SK-N-SH (cell line): ENCODE results near the gene RCOR3. TPM values are rescaled to one million over a fixed set of nuclear protein-coding genes. Genes with fewer than 3 reads are reported as not detected.

ENCODE experiments used
- CTCF ChIA-PET: fragments of 300-600, 350-600 bp; formaldehyde crosslinking; extraction: SDS; loops from one replicate; lab custom pipeline; 2021; lab: Yijun Ruan, JAX
- POLR2A ChIA-PET: fragments of 350-600 bp; sonication (Branson Sonifier 250); formaldehyde crosslinking; extraction: SDS; loops from one replicate; lab custom pipeline; 2020; ENCODE audit warnings: antibody characterized with exemption, inconsistent platforms; lab: Yijun Ruan, JAX
- DNase-seq: peaks from one replicate; pipeline ENCODE4 v3.0.0; 2012
- H2AFZ ChIP-seq: fragments of 200-600 bp; sonication (generic); 2 replicates; pipeline ENCODE4 v1.8.1; 2016; ENCODE audit warnings: antibody characterized with exemption, mild to moderate bottlenecking, low read depth
- H3F3A ChIP-seq: fragments of 200-600 bp; sonication (generic); replicated peaks from 2 replicates; pipeline ENCODE3; 2016; ENCODE audit warnings: antibody characterized with exemption, mild to moderate bottlenecking; ENCODE audit not compliant: insufficient read depth
- H3K27ac ChIP-seq, 2 experiments: fragments of 200-500 bp in 1 of 2; fragments of 200-600 bp in 1 of 2; sonication (Bioruptor generic) in 1 of 2; sonication (generic), shearing (Covaris generic) in 1 of 2; 2 replicates each; pipeline versions ENCODE4 v1.5.1 to v1.6.1; 2014 to 2016; ENCODE audit warnings: low read depth in 2 of 2, inconsistent platforms in 1 of 2, low read length in 1 of 2, mild to moderate bottlenecking in 1 of 2, mixed read lengths in 1 of 2
- H3K27me3 ChIP-seq: fragments of 200-600 bp; sonication (generic), shearing (Covaris generic); 2 replicates; pipeline ENCODE4 v1.6.1; 2016; ENCODE audit warnings: mixed run types; ENCODE audit not compliant: insufficient read depth
- H3K36me3 ChIP-seq, 2 experiments: fragments of 200-500 bp in 1 of 2; fragments of 200-600 bp in 1 of 2; sonication (Bioruptor generic) in 1 of 2; sonication (generic) in 1 of 2; replicated peaks in 1 of 2; 2 replicates each; pipeline versions ENCODE3 to v1.5.1; 2014 to 2016; ENCODE audit warnings: low read length in 1 of 2, mild to moderate bottlenecking in 1 of 2; ENCODE audit not compliant: insufficient read depth in 2 of 2, control insufficient read depth in 1 of 2
- H3K4me1 ChIP-seq, 2 experiments: fragments of 200-500 bp in 1 of 2; fragments of 200-600 bp in 1 of 2; sonication (Bioruptor generic) in 1 of 2; sonication (generic), shearing (Covaris generic) in 1 of 2; 2 replicates each; pipeline versions ENCODE4 v1.5.1 to v1.6.1; 2014 to 2016; ENCODE audit warnings: low read depth in 1 of 2, low read length in 1 of 2, mixed run types in 1 of 2; ENCODE audit not compliant: insufficient read depth in 2 of 2, control insufficient read depth in 1 of 2
- H3K4me2 ChIP-seq: fragments of 200-600 bp; sonication (generic), shearing (Covaris generic); 2 replicates; pipeline ENCODE4 v1.6.1; 2017; ENCODE audit warnings: mixed run types
- H3K4me3 ChIP-seq, 2 experiments: fragments of 200-500 bp in 1 of 2; fragments of 200-600 bp in 1 of 2; sonication (Bioruptor generic) in 1 of 2; sonication (generic), shearing (Covaris generic) in 1 of 2; 2 replicates each; pipeline versions ENCODE4 v1.5.1 to v1.8.1; 2014 to 2016; ENCODE audit warnings: low read depth in 2 of 2, inconsistent platforms in 1 of 2, low read length in 1 of 2, mild to moderate bottlenecking in 1 of 2, mixed read lengths in 1 of 2, moderate library complexity in 1 of 2
- H3K79me2 ChIP-seq: fragments of 200-600 bp; sonication (generic); 2 replicates; pipeline ENCODE4 v1.8.1; 2017; ENCODE audit warnings: mild to moderate bottlenecking; ENCODE audit not compliant: insufficient read depth
- H3K9ac ChIP-seq: fragments of 200-600 bp; sonication (generic); 2 replicates; pipeline ENCODE4 v1.6.1; 2017; ENCODE audit warnings: mixed run types
- H3K9me2 ChIP-seq: fragments of 200-600 bp; sonication (generic); 2 replicates; pipeline ENCODE4 v1.6.1; 2017; ENCODE audit warnings: mixed run types
- H3K9me3 ChIP-seq: fragments of 200-600 bp; sonication (generic); 2 replicates; pipeline ENCODE4 v1.6.1; 2017; ENCODE audit warnings: mixed run types, mild to moderate bottlenecking, moderate library complexity
- H4K20me1 ChIP-seq: fragments of 200-600 bp; sonication (generic); 2 replicates; pipeline ENCODE4 v1.6.1; 2017; ENCODE audit warnings: mild to moderate bottlenecking, mixed run types; ENCODE audit not compliant: insufficient read depth
- EZH2phosphoT487 ChIP-seq: fragments of 200-600 bp; sonication (generic); IDR thresholded peaks from 2 replicates; pipeline ENCODE4 v1.6.1; 2017; ENCODE audit warnings: low read depth, mixed run types, mild to moderate bottlenecking, antibody characterized with exemption, moderate library complexity, borderline replicate concordance
- FOSL2 ChIP-seq: IDR thresholded peaks from 2 replicates; pipeline ENCODE4 v1.4.0; 2012; ENCODE audit warnings: low read depth, mild to moderate bottlenecking, moderate library complexity, borderline replicate concordance
- FOXM1 ChIP-seq: IDR thresholded peaks from 2 replicates; pipeline ENCODE4 v1.4.0; 2012; ENCODE audit warnings: low read depth, mild to moderate bottlenecking
- JUND ChIP-seq: IDR thresholded peaks from 2 replicates; pipeline ENCODE4 v1.4.0; 2012
- MEF2A ChIP-seq: IDR thresholded peaks from 2 replicates; pipeline ENCODE4 v1.4.0; 2012; ENCODE audit warnings: low read depth, borderline replicate concordance
- MXI1 ChIP-seq: IDR thresholded peaks from 2 replicates; pipeline ENCODE4 v1.6.1; 2012; ENCODE audit warnings: mild to moderate bottlenecking, low read depth, low read length, improper control_type of control experiment
- RAD21 ChIP-seq: IDR thresholded peaks from 2 replicates; pipeline ENCODE4 v1.6.1; 2012; ENCODE audit warnings: mild to moderate bottlenecking, low read length
- RCOR1 ChIP-seq: fragments of 150-350 bp; IDR thresholded peaks from 2 replicates; pipeline ENCODE4 v1.6.1; 2017; ENCODE audit warnings: antibody characterized with exemption, low read length
- RFX5 ChIP-seq: IDR thresholded peaks from 2 replicates; pipeline ENCODE4 v1.6.1; 2012; ENCODE audit warnings: mild to moderate bottlenecking, improper control_type of control experiment, low read length
- SMC3 ChIP-seq: IDR thresholded peaks from 2 replicates; pipeline ENCODE4 v1.6.1; 2012; ENCODE audit warnings: low read depth, low read length, improper control_type of control experiment
- WGBS: methylation state at CpG from one replicate; pipeline ENCODE4 v1.1.6; 2017; ENCODE audit warnings: low lambda C conversion rate; 5-methylcytosine and 5-hydroxymethylcytosine counted together
- polyA plus RNA-seq, 3 experiments: library from polyadenylated mRNA; depleted of rRNA; stranded (reverse); fragments of >200 nt; gene quantifications; 2 replicates each; pipeline ENCODE4 v1.2.3, GENCODE V29; 2012
- TF ChIP-seq, protein P1 (sequence below): fragments of 150-350 bp; IDR thresholded peaks from 2 replicates; pipeline ENCODE4 v1.6.1; 2017; ENCODE audit warnings: antibody characterized with exemption, low read length, low read depth, borderline replicate concordance
- TF ChIP-seq, protein P2 (sequence below): IDR thresholded peaks from 2 replicates; pipeline ENCODE4 v1.4.0; 2012; ENCODE audit warnings: low read depth
- TF ChIP-seq, protein P3 (sequence below): IDR thresholded peaks from 2 replicates; pipeline ENCODE4 v1.4.0; 2012; ENCODE audit warnings: low read depth, borderline replicate concordance
- TF ChIP-seq, protein P4 (sequence below): fragments of 150-350 bp; IDR thresholded peaks from 2 replicates; pipeline ENCODE4 v1.6.1; 2016; ENCODE audit warnings: mild to moderate bottlenecking, low read depth, low read length

RCOR3 gene
- polyA plus RNA-seq, 1 of the 3 experiments (the other 2 are of a cell fraction) = 18.7 TPM

DNA sequence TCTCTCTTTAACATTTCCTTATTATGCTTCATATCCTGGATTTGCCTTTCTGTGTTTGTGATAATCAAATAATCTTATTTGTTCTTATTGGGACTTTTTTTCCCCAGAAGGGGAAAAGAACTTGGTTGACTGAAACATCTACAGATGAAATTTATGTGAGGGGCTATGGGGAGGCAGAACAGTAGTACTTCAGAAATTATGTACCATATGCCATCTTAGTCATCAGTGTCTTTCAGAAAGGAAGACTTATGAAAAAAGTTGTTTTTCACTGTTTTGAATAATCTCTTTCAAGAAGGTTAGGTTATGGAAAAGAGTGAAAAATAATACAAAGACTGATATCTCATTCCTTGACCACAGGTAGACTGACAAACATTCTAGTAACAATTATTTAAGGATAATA is 37.2 kb downstream of the RCOR3 start:
- CTCF ChIA-PET = interaction anchor here (0.9 to 1.5 kb wide), 2 partner anchors 27 to 100 kb away, joined by 3 to 8 read pairs; no protein-coding TSS in a partner anchor

DNA sequence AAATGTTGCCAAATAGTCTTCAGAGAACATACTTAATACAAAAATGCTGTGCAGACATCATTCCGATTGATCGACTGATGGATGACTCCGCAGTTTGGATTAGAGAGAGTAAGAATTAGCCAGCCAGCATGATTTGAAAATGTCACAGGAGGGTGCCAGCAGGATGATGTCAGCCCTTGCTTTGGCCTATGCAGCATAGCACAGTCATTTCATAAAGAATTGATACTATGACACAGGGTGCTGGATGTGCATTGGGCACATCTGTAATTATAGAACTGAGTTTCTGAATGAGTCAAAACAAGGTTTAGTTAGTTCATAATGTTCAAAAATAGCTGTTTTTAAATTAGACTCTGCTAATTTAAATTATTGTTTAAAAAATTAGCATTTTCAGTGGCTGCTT is 45.9 kb downstream of the RCOR3 start:
- H3K27me3 ChIP-seq = no peaks in the 10 kb centered on the region

More for the DNA sequence above, 37.2 kb downstream of the RCOR3 start:
- H3K4me1 ChIP-seq = no peaks in the 10 kb centered on the region
- no peak for TF ChIP-seq SMC3
- no peak for TF ChIP-seq RAD21
- TF ChIP-seq, protein P1, sequence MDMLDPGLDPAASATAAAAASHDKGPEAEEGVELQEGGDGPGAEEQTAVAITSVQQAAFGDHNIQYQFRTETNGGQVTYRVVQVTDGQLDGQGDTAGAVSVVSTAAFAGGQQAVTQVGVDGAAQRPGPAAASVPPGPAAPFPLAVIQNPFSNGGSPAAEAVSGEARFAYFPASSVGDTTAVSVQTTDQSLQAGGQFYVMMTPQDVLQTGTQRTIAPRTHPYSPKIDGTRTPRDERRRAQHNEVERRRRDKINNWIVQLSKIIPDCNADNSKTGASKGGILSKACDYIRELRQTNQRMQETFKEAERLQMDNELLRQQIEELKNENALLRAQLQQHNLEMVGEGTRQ = no peak
- no peak for TF ChIP-seq MEF2A
- TF ChIP-seq, protein P2, sequence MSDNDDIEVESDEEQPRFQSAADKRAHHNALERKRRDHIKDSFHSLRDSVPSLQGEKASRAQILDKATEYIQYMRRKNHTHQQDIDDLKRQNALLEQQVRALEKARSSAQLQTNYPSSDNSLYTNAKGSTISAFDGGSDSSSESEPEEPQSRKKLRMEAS = no peak
- TF ChIP-seq FOSL2 = no peak
- TF ChIP-seq, protein P3, sequence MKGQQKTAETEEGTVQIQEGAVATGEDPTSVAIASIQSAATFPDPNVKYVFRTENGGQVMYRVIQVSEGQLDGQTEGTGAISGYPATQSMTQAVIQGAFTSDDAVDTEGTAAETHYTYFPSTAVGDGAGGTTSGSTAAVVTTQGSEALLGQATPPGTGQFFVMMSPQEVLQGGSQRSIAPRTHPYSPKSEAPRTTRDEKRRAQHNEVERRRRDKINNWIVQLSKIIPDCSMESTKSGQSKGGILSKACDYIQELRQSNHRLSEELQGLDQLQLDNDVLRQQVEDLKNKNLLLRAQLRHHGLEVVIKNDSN = no peak
- TF ChIP-seq EZH2phosphoT487 = no peak
- TF ChIP-seq RCOR1 = no peak
- TF ChIP-seq MXI1 = no peak
- TF ChIP-seq, protein P4, sequence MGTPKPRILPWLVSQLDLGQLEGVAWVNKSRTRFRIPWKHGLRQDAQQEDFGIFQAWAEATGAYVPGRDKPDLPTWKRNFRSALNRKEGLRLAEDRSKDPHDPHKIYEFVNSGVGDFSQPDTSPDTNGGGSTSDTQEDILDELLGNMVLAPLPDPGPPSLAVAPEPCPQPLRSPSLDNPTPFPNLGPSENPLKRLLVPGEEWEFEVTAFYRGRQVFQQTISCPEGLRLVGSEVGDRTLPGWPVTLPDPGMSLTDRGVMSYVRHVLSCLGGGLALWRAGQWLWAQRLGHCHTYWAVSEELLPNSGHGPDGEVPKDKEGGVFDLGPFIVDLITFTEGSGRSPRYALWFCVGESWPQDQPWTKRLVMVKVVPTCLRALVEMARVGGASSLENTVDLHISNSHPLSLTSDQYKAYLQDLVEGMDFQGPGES = no peak
- POLR2A ChIA-PET = no interaction called here
- H4K20me1 ChIP-seq = no peaks in the 10 kb centered on the region
- peaks cover 73 to 74% of the 10 kb centered on the region in 2 experiments for H3K36me3 ChIP-seq
- H3K79me2 ChIP-seq = no peaks in the 10 kb centered on the region
- H3K4me3 ChIP-seq = no peak overlapping the region
- H2AFZ ChIP-seq = no peak overlapping the region
- H3F3A ChIP-seq = no peaks in the 10 kb centered on the region
- no peak for DNase-seq
- no peak overlapping the region for H3K27ac ChIP-seq
- no peaks in the 10 kb centered on the region for H3K9me3 ChIP-seq
- no peak overlapping the region for H3K9ac ChIP-seq
- no peak overlapping the region for H3K4me2 ChIP-seq
- no peaks in the 10 kb centered on the region for H3K9me2 ChIP-seq
- H3K27me3 ChIP-seq = no peaks in the 10 kb centered on the region

More for the DNA sequence above, 45.9 kb downstream of the RCOR3 start:
- no peaks in the 10 kb centered on the region for H3K9me3 ChIP-seq
- no peaks in the 10 kb centered on the region for H4K20me1 ChIP-seq
- 0 out of 2 replicates have a peak, but pooled peaks cover 3% of the 10 kb centered on the region for H3K79me2 ChIP-seq
- H3K4me3 ChIP-seq = no peak overlapping the region
- H3K36me3 ChIP-seq = peaks cover 68 to 75% of the 10 kb centered on the region in 2 experiments
- no peaks in the 10 kb centered on the region for H3K9me2 ChIP-seq
- peaks cover 15% of the 10 kb centered on the region for H3F3A ChIP-seq
- H3K4me2 ChIP-seq = no peak overlapping the region
- CTCF ChIA-PET = interaction anchor here (1.0 kb wide), 1 partner anchor 18 kb away, joined by 3 read pairs; no protein-coding TSS in a partner anchor
- H3K27ac ChIP-seq = no peak overlapping the region
- POLR2A ChIA-PET = no interaction called here
- no peak overlapping the region for H2AFZ ChIP-seq
- H3K4me1 ChIP-seq = peaks cover 0 to 9% of the 10 kb centered on the region in 2 experiments; a peak in 1 of 4 replicates
- DNase-seq = no peak
- 92% methylated on average over 3 of the region's 3 CpGs for WGBS
- H3K9ac ChIP-seq = no peak overlapping the region
- TF ChIP-seq JUND (no peak), RFX5 (no peak), FOXM1 (no peak)
- TF ChIP-seq, protein P3 = no peak
